ENCODE results near the gene ANKH.

Gene ANKH

GRCh38 chr5:14750712-14751111, 120.9 kb downstream of the ANKH start:
- Histone ChIP-seq H3K27ac (ENCODE audit: poor library complexity, severe bottlenecking) (no peak overlapping the region), H3K9me3 (ENCODE audit: severe bottlenecking) (no peaks in the 10 kb centered on the region), H3K27me3 (ENCODE audit: insufficient read depth, poor library complexity, severe bottlenecking) (no peaks in the 10 kb centered on the region), H3K36me3 (ENCODE audit: low read depth) (no peaks in the 10 kb centered on the region), H3K4me1 (ENCODE audit: insufficient read depth, poor library complexity, severe bottlenecking) (no peaks in the 10 kb centered on the region), H3K4me3 (ENCODE audit: severe bottlenecking) (no peak overlapping the region)
- DNase-seq (ENCODE audit: low spot score) (no peak), ATAC-seq (ENCODE audit: low read depth) (no peak)
- no peak for TF ChIP-seq CTCF (IDR thresholded peaks at IDR 0.05; ENCODE audit: poor library complexity, severe bottlenecking)

GRCh38 chr5:14749579-14750101, 121.9 kb downstream of the ANKH start:
- Histone ChIP-seq H3K27me3 (ENCODE audit: insufficient read depth, poor library complexity, severe bottlenecking) (no peaks in the 10 kb centered on the region), H3K4me1 (ENCODE audit: insufficient read depth, poor library complexity, severe bottlenecking) (no peaks in the 10 kb centered on the region), H3K27ac (ENCODE audit: poor library complexity, severe bottlenecking) (no peak overlapping the region), H3K4me3 (ENCODE audit: severe bottlenecking) (no peak overlapping the region), H3K9me3 (ENCODE audit: severe bottlenecking) (no peaks in the 10 kb centered on the region), H3K36me3 (ENCODE audit: low read depth) (no peaks in the 10 kb centered on the region)
- DNase-seq (ENCODE audit: low spot score) (no peak), ATAC-seq (ENCODE audit: low read depth) (no peak)
- no peak for TF ChIP-seq CTCF (IDR thresholded peaks at IDR 0.05; ENCODE audit: poor library complexity, severe bottlenecking)

GRCh38 chr5:14748180-14748900, 123.2 kb downstream of the ANKH start:
- H3K27ac ChIP-seq (ENCODE audit: poor library complexity, severe bottlenecking): no peak overlapping the region
- no peak for DNase-seq (ENCODE audit: low spot score)
- no peak for TF ChIP-seq CTCF (IDR thresholded peaks at IDR 0.05; ENCODE audit: poor library complexity, severe bottlenecking)

GRCh38 chr5:14745753-14746152, 125.8 kb downstream of the ANKH start:
- ATAC-seq (ENCODE audit: low read depth) (no peak), DNase-seq (ENCODE audit: low spot score) (no peak)
- no peak for TF ChIP-seq CTCF (IDR thresholded peaks at IDR 0.05; ENCODE audit: poor library complexity, severe bottlenecking)
- peaks cover 12% of the 10 kb centered on the region for H3K4me1 ChIP-seq (ENCODE audit: insufficient read depth, poor library complexity, severe bottlenecking)
- H3K27me3 ChIP-seq (ENCODE audit: insufficient read depth, poor library complexity, severe bottlenecking): no peaks in the 10 kb centered on the region
- no peak overlapping the region for H3K27ac ChIP-seq (ENCODE audit: poor library complexity, severe bottlenecking)
- no peak overlapping the region for H3K4me3 ChIP-seq (ENCODE audit: severe bottlenecking)
- no peaks in the 10 kb centered on the region for H3K9me3 ChIP-seq (ENCODE audit: severe bottlenecking)
- peaks cover 4% of the 10 kb centered on the region; the same call in 1 of the 2 replicates for H3K36me3 ChIP-seq (ENCODE audit: low read depth)

More at GRCh38 chr5:14748180-14748900, 123.2 kb downstream of the ANKH start:
- Histone ChIP-seq H3K36me3 (ENCODE audit: low read depth) (no peaks in the 10 kb centered on the region), H3K4me1 (ENCODE audit: insufficient read depth, poor library complexity, severe bottlenecking) (peaks cover 9% of the 10 kb centered on the region), H3K27me3 (ENCODE audit: insufficient read depth, poor library complexity, severe bottlenecking) (no peaks in the 10 kb centered on the region), H3K9me3 (ENCODE audit: severe bottlenecking) (no peaks in the 10 kb centered on the region), H3K4me3 (ENCODE audit: severe bottlenecking) (no peak overlapping the region)
- ATAC-seq (ENCODE audit: low read depth): no peak

- no peak overlapping the region for H3K27ac ChIP-seq (ENCODE audit: poor library complexity, severe bottlenecking)
- no peak for TF ChIP-seq CTCF (IDR thresholded peaks at IDR 0.05; ENCODE audit: poor library complexity, severe bottlenecking)
- H3K4me3 ChIP-seq (ENCODE audit: severe bottlenecking): no peak overlapping the region
- no peaks in the 10 kb centered on the region for H3K27me3 ChIP-seq (ENCODE audit: insufficient read depth, poor library complexity, severe bottlenecking)
- DNase-seq (ENCODE audit: low spot score) (no peak), ATAC-seq (ENCODE audit: low read depth) (no peak)
- H3K9me3 ChIP-seq (ENCODE audit: severe bottlenecking): no peaks in the 10 kb centered on the region
- peaks cover 13% of the 10 kb centered on the region for H3K4me1 ChIP-seq (ENCODE audit: insufficient read depth, poor library complexity, severe bottlenecking)
- peaks cover 5% of the 10 kb centered on the region; the same call in 1 of the 2 replicates for H3K36me3 ChIP-seq (ENCODE audit: low read depth)
These were observed 126.4 kb downstream of the ANKH start for GRCh38 chr5:14745188-14745563.

All from RWPE2 (cell line).